H9 (cell line): ENCODE results near the gene FAM184A. TPM values are rescaled to one million over a fixed set of nuclear protein-coding genes. Genes with fewer than 3 reads are reported as not detected.

ENCODE experiments used
- DNase-seq: peaks from one replicate; pipeline ENCODE4 v3.0.0-alpha.2; 2017
- H2AFZ ChIP-seq: one replicate; pipeline ENCODE4 v1.6.1; 2013; ENCODE audit warnings: mild to moderate bottlenecking, low read length, control low read depth, moderate library complexity
- H2AK5ac ChIP-seq: 2 replicates; pipeline ENCODE4 v1.6.1; 2013; ENCODE audit warnings: low read length, control low read depth, mixed read lengths; ENCODE audit not compliant: insufficient read length
- H2BK120ac ChIP-seq: one replicate; pipeline ENCODE4 v1.6.1; 2013; ENCODE audit warnings: low read depth, mild to moderate bottlenecking, low read length, control low read depth, inconsistent platforms; ENCODE audit not compliant: poor library complexity, severe bottlenecking
- H2BK12ac ChIP-seq: 2 replicates; pipeline ENCODE4 v1.6.1; 2013; ENCODE audit warnings: low read length, control low read depth, mixed read lengths, low read depth; ENCODE audit not compliant: insufficient read length
- H2BK15ac ChIP-seq: 2 replicates; pipeline ENCODE4 v1.6.1; 2013; ENCODE audit warnings: low read depth, low read length, control low read depth
- H2BK20ac ChIP-seq: one replicate; pipeline ENCODE4 v1.6.1; 2013; ENCODE audit warnings: low read depth, mild to moderate bottlenecking, low read length, control low read depth, inconsistent platforms; ENCODE audit not compliant: poor library complexity, severe bottlenecking
- H2BK5ac ChIP-seq: 2 replicates; pipeline ENCODE4 v1.6.1; 2013; ENCODE audit warnings: low read length, control low read depth, mixed read lengths; ENCODE audit not compliant: insufficient read length
- H3K14ac ChIP-seq: 2 replicates; pipeline ENCODE4 v1.6.1; 2013; ENCODE audit warnings: low read length, control low read depth; ENCODE audit not compliant: insufficient read depth
- H3K18ac ChIP-seq: 2 replicates; pipeline ENCODE4 v1.6.1; 2013; ENCODE audit warnings: low read depth, mild to moderate bottlenecking, mixed read lengths, low read length, control low read depth; ENCODE audit not compliant: insufficient read length
- H3K23ac ChIP-seq: 2 replicates; pipeline ENCODE4 v1.6.1; 2013; ENCODE audit warnings: low read length, control low read depth, mixed read lengths, low read depth; ENCODE audit not compliant: insufficient read length
- H3K23me2 ChIP-seq: 2 replicates; pipeline ENCODE4 v1.6.1; 2013; ENCODE audit warnings: low read depth, mild to moderate bottlenecking, mixed read lengths, low read length, control low read depth; ENCODE audit not compliant: insufficient read length, poor library complexity, severe bottlenecking
- H3K27ac ChIP-seq: 2 replicates; pipeline ENCODE4 v1.5.1; 2013; ENCODE audit warnings: low read length, control low read depth, mixed read lengths, low read depth; ENCODE audit not compliant: insufficient read length
- H3K27me3 ChIP-seq: 2 replicates; pipeline ENCODE4 v1.6.1; 2013; ENCODE audit warnings: low read length, control low read depth, inconsistent platforms; ENCODE audit not compliant: insufficient read depth
- H3K4ac ChIP-seq: 2 replicates; pipeline ENCODE4 v1.6.1; 2013; ENCODE audit warnings: low read depth, mild to moderate bottlenecking, control low read depth, inconsistent platforms, low read length, moderate library complexity
- H3K4me1 ChIP-seq: 2 replicates; pipeline ENCODE4 v1.6.1; 2013; ENCODE audit warnings: low read length, control low read depth, inconsistent platforms; ENCODE audit not compliant: insufficient read depth
- H3K4me2 ChIP-seq: 2 replicates; pipeline ENCODE4 v1.6.1; 2013; ENCODE audit warnings: low read length, control low read depth, mixed read lengths; ENCODE audit not compliant: insufficient read length, insufficient read depth
- H3K56ac ChIP-seq: 2 replicates; pipeline ENCODE4 v1.6.1; 2013; ENCODE audit warnings: low read depth, mild to moderate bottlenecking, mixed read lengths, low read length, control low read depth; ENCODE audit not compliant: insufficient read length
- H3K79me1 ChIP-seq: 2 replicates; pipeline ENCODE4 v1.6.1; 2013; ENCODE audit warnings: low read depth, mild to moderate bottlenecking, moderate library complexity, low read length, control low read depth, inconsistent platforms; ENCODE audit not compliant: insufficient read depth, poor library complexity, severe bottlenecking
- H3K79me2 ChIP-seq: 2 replicates; pipeline ENCODE4 v1.6.1; 2013; ENCODE audit warnings: low read length, control low read depth, inconsistent platforms; ENCODE audit not compliant: insufficient read depth
- H3K9ac ChIP-seq: 2 replicates; pipeline ENCODE4 v1.6.1; 2013; ENCODE audit warnings: low read length, control low read depth, mixed read lengths; ENCODE audit not compliant: insufficient read length; ENCODE audit errors: extremely low read depth
- H3K9me3 ChIP-seq: one replicate; pipeline ENCODE4 v1.6.1; 2013; ENCODE audit warnings: low read depth, low read length, inconsistent platforms; ENCODE audit not compliant: control insufficient read depth
- H3T11ph ChIP-seq: one replicate; pipeline ENCODE4 v1.6.1; 2013; ENCODE audit warnings: mild to moderate bottlenecking, low read length, control low read depth, inconsistent platforms
- H4K20me1 ChIP-seq: one replicate; pipeline ENCODE4 v1.6.1; 2013; ENCODE audit not compliant: control insufficient read depth, insufficient read length, insufficient read depth
- H4K5ac ChIP-seq: 2 replicates; pipeline ENCODE4 v1.6.1; 2013; ENCODE audit warnings: low read depth, mild to moderate bottlenecking, mixed read lengths, low read length, control low read depth; ENCODE audit not compliant: insufficient read length
- H4K8ac ChIP-seq: replicated peaks from 2 replicates; pipeline ENCODE4 v1.6.1; 2013; ENCODE audit warnings: low read length, control low read depth, mixed read lengths, low read depth; ENCODE audit not compliant: insufficient read length
- H4K91ac ChIP-seq: 2 replicates; pipeline ENCODE4 v1.6.1; 2013; ENCODE audit warnings: low read depth, mild to moderate bottlenecking, moderate library complexity, mixed read lengths, low read length, control low read depth; ENCODE audit not compliant: insufficient read length
- H3K27ac Mint-ChIP-seq, 3 experiments: 2 replicates in 2 of 3; 3 replicates in 1 of 3; pipeline ENCODE4 v1.8.0; 2020 to 2021; ENCODE audit warnings: mixed read lengths in 3 of 3, mild to moderate bottlenecking in 1 of 3, moderate library complexity in 1 of 3
- H3K27me3 Mint-ChIP-seq: 2 replicates; pipeline ENCODE4 v1.8.0; 2021; ENCODE audit warnings: low read depth, mild to moderate bottlenecking, moderate library complexity, mixed read lengths
- H3K36me3 Mint-ChIP-seq, 3 experiments: 2 replicates in 2 of 3; 3 replicates in 1 of 3; pipeline ENCODE4 v1.8.0; 2020 to 2021; ENCODE audit warnings: low read depth in 3 of 3, mixed read lengths in 3 of 3; ENCODE audit not compliant: insufficient read depth in 1 of 3
- H3K4me1 Mint-ChIP-seq, 2 experiments: 2 replicates each; pipeline ENCODE4 v1.8.0; 2020; ENCODE audit warnings: mixed read lengths in 2 of 2
- H3K4me3 Mint-ChIP-seq, 2 experiments: 2 replicates in 1 of 2; 3 replicates in 1 of 2; pipeline ENCODE4 v1.8.0; 2020 to 2021; ENCODE audit warnings: mild to moderate bottlenecking in 2 of 2, mixed read lengths in 2 of 2, moderate library complexity in 1 of 2
- H3K9me3 Mint-ChIP-seq, 2 experiments: 2 replicates in 1 of 2; 3 replicates in 1 of 2; pipeline ENCODE4 v1.8.0; 2020; ENCODE audit warnings: mild to moderate bottlenecking in 2 of 2, mixed read lengths in 2 of 2, moderate library complexity in 1 of 2
- CTCF ChIP-seq: fragments of 200-600 bp; sonication (generic); conservative IDR thresholded peaks from 3 replicates; pipeline ENCODE4 v1.8.0; 2021; ENCODE audit warnings: antibody characterized with exemption, mild to moderate bottlenecking
- WGBS: extraction: QIAGEN DNeasy Blood & Tissue Kit; methylation state at CpG from one replicate; pipeline ENCODE4 v1.1.7; 2013; ENCODE audit warnings: missing lambda C conversion rate, low lambda C conversion rate, mixed read lengths; ENCODE audit not compliant: insufficient read length; ENCODE audit errors: extremely low coverage; 5-methylcytosine and 5-hydroxymethylcytosine counted together
- total RNA-seq: library from RNA; stranded (reverse); gene quantifications from 2 replicates; pipeline ENCODE4 v1.2.1, GENCODE V29; 2021

The FAM184A gene
- total RNA-seq, 1 experiment from 2014 or later = 11.4 TPM

- H3K56ac ChIP-seq = no peak overlapping the region
- no peak overlapping the region for H2BK12ac ChIP-seq
- H3K4ac ChIP-seq = no peak overlapping the region
- Mint-ChIP-seq H3K36me3 (no peaks in the 10 kb centered on the region), H3K27ac (no peak overlapping the region), H3K27me3 (no peaks in the 10 kb centered on the region), H3K4me1 (peaks cover 5 to 6% of the 10 kb centered on the region in 2 experiments), H3K4me3 (no peak overlapping the region), H3K9me3 (no peaks in the 10 kb centered on the region)
- H2AFZ ChIP-seq = no peak overlapping the region
- H2BK5ac ChIP-seq = no peak overlapping the region
- H3T11ph ChIP-seq = no peak overlapping the region
- WGBS = no CpG with 5 or more reads among the region's 5 CpGs
- H3K27me3 ChIP-seq = no peaks in the 10 kb centered on the region
- H3K9me3 ChIP-seq = no peaks in the 10 kb centered on the region
- no peak overlapping the region for H2AK5ac ChIP-seq
- H3K23ac ChIP-seq = no peak overlapping the region
- DNase-seq = no peak
- no peak overlapping the region for H3K18ac ChIP-seq
- no peak for TF ChIP-seq CTCF
- H3K27ac ChIP-seq = no peak overlapping the region
- no peak overlapping the region for H4K91ac ChIP-seq
- H3K79me1 ChIP-seq = no peaks in the 10 kb centered on the region
- no peak overlapping the region for H4K5ac ChIP-seq
- no peaks in the 10 kb centered on the region for H4K20me1 ChIP-seq
- no peak overlapping the region for H3K4me2 ChIP-seq
- H3K4me1 ChIP-seq = no peaks in the 10 kb centered on the region
- no peak overlapping the region for H3K14ac ChIP-seq
- no peaks in the 10 kb centered on the region for H3K23me2 ChIP-seq
- no peak overlapping the region for H3K9ac ChIP-seq
- H2BK15ac ChIP-seq = no peak overlapping the region
- H3K79me2 ChIP-seq = no peaks in the 10 kb centered on the region
- no peak overlapping the region for H2BK20ac ChIP-seq
- no peak overlapping the region for H4K8ac ChIP-seq
- H2BK120ac ChIP-seq = no peak overlapping the region
Observed at GRCh38 chr6:119065382-119065781, 13.1 kb downstream of the FAM184A start.
